ENCODE results near the gene PALLD.

PALLD gene

GRCh38 chr4:168839758-168840391, 343.0 kb downstream of the PALLD start:
- no peak for DNase-seq

GRCh38 chr4:168840392-168840763, 343.5 kb downstream of the PALLD start:
- DNase-seq = no peak

- no peak for DNase-seq
Observed at GRCh38 chr4:168841000-168841671, 344.3 kb downstream of the PALLD start.

- DNase-seq = no peak
Observed at GRCh38 chr4:168841672-168842019, 344.8 kb downstream of the PALLD start.

GRCh38 chr4:168842186-168842585, 345.3 kb downstream of the PALLD start:
- DNase-seq = no peak

GRCh38 chr4:168843635-168844034, 346.8 kb downstream of the PALLD start:
- no peak for DNase-seq

GRCh38 chr4:168844353-168845049, 347.6 kb downstream of the PALLD start:
- no peak for DNase-seq

- no peak for DNase-seq
Observed at GRCh38 chr4:168845897-168846296, 349.0 kb downstream of the PALLD start.

- DNase-seq = no peak
Observed at GRCh38 chr4:168846414-168846813, 349.6 kb downstream of the PALLD start.

- DNase-seq = peak; percentile 49
Observed at GRCh38 chr4:168847771-168848502, 351.1 kb downstream of the PALLD start.

- DNase-seq = no peak
Observed at GRCh38 chr4:168849030-168849675, 352.3 kb downstream of the PALLD start.

- no peak for DNase-seq
Observed at GRCh38 chr4:168849997-168850396, 353.1 kb downstream of the PALLD start.

GRCh38 chr4:168852387-168852786, 355.5 kb downstream of the PALLD start:
- DNase-seq = no peak

GRCh38 chr4:168852933-168853713, 356.3 kb downstream of the PALLD start:
- DNase-seq = no peak

- peak; percentile 72 for DNase-seq
Observed at GRCh38 chr4:168853770-168854169, 356.9 kb downstream of the PALLD start.

- no peak for DNase-seq
Observed at GRCh38 chr4:168854350-168854921, 357.6 kb downstream of the PALLD start.

GRCh38 chr4:168856312-168856711, 359.5 kb downstream of the PALLD start:
- DNase-seq = no peak

- no peak for DNase-seq
Observed at GRCh38 chr4:168857009-168857408, 360.2 kb downstream of the PALLD start.

GRCh38 chr4:168857546-168858314, 360.9 kb downstream of the PALLD start:
- no peak for DNase-seq

- DNase-seq = no peak
Observed at GRCh38 chr4:168859100-168859499, 362.2 kb downstream of the PALLD start.
